Putamen (tissue), 1 donor: ENCODE data around the gene CCL26.
"Not testable (repeated sequence)": the region's sequence is repeated elsewhere in the genome, so short reads cannot be mapped to it uniquely, and the experiment has no call there.

Experiments
- DNase-seq: peaks from one replicate; pipeline ENCODE4 v3.0.0-alpha.2; 2016; ENCODE audit warnings: low spot score

The CCL26 gene

GRCh38 chr7:75792567-75792966, 20.6 kb upstream of the CCL26 start:
- DNase-seq, result not testable (repeated sequence)

DNA sequence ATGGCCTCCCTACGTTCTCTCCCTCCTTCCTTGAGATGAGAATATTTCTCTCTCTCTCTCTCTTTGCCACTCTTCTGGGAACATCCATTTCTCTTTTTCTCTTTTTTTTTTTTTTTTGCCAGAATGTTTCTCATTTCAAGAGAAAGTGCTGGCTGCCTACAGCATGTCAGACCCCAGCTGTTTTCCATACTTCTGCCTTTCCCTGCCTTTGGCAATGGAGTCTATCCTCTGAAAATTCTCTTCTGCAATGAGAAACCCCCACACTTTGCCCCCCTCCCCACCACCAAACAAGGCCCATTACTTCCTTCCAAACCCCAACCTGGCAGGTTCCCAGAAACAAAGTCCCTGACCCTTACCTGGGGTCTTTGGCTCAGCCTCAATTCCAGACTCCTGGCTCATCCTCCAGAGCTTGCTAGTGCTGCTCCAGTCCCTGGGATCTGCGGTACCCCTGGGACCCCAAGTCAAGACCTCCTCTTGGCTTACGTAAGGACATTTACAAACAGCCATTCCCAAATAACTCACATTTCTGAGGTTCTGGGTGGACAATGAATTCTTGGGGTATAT, 17.4 kb upstream of the CCL26 start:
- DNase-seq, result no peak

DNA sequence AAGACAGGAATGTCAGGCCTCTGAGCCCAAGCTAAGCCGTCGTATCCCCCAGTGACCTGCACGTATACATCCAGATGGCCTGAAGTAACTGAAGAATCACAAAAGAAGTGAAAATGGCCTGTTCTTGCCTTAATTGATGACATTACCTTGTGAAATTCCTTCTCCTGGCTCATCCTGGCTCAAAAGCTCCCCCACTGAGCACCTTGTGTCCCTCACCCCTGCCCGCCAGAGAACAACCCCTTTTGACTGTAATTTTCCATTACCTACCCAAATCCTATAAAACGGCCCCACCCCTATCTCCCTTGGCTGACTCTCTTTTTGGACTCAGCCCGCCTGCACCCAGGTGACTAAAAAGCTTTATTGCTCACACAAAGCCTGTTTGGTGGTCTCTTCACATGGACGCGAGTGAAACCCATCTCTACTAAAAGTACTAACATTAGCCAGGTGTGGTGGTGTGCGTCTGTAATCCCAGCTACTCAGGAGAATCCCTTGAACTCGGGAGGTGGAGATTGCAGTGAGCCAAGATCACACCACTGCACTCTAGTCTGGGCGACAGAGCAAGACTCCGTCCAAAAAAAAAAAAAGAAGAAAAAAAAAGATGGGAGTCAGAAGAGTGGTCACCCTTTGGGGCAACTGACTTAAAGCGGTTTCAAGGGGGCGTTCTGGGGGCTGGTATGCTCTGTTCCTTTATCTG, 16.3 kb upstream of the CCL26 start:
- not testable (repeated sequence) for DNase-seq

GRCh38 chr7:75783058-75783457, 11.0 kb upstream of the CCL26 start:
- DNase-seq, result not testable (repeated sequence)

DNA sequence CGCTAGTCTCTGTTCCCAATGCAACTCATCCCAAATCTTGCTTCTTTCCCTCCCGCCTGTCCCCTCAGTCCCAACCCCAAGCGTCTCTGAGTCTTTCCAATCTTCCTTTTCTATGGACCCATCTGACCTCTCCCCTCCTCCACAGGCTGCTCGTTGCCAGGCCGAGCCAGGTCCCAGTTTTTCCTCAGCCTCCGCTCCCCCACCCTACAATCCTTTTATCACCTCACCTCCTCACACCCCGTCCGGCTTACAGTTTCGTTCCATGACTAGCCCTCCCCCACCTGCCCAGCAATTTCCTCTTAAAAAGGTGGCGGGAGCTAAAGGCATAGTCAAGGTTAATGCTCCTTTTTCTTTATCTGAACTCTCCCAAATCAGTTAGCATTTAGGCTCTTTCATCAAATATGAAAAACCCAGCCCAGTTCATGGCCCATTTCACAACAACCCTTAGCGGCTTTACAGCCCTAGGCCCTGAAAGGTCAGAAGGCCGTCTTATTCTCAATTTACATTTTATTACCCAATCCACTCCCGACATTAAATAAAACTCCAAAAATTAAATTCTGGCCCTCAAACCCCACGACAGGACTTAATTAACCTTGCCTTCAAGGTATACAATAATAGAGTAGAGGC, 8.7 kb upstream of the CCL26 start:
- DNase-seq, result not testable (repeated sequence)

DNA sequence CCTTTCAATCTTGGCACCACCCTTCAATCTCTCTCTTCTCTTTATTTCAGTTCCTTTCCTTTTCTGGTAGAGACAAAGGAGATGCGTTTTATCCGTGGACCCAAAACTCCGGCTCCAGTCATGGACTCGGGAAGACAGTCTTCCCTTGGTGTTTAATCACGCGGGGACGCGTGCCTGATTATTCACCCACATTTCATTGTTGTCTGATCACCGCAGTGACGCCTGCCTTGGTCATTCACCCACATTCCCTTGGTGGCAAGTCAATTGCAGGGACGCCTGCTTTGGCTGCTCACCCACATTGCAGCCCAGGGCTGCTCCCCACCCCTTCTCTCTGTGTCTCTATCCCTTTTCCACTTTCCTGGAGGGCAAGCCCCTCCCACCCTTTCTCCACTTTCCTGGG, 7.5 kb upstream of the CCL26 start:
- not testable (repeated sequence) for DNase-seq

DNA sequence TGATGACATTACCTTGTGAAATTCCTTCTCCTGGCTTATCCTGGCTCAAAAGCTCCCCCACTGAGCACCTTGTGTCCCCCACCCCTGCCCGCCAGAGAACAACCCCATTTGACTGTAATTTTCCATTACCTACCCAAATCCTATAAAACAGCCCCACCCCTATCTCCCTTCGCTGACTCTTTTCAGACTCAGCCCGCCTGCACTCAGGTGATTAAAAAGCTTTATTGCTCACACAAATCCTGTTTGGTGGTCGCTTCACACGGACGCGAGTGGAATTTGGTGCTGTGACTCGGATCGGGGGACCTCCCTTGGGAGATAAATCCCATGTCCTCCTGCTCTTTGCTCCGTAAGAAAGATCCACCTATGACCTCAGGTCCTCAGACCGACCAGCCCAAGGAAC, 7.0 kb upstream of the CCL26 start:
- DNase-seq, result not testable (repeated sequence)

- DNase-seq, result no peak
Measured at GRCh38 chr7:75776295-75776971, 4.4 kb upstream of the CCL26 start.

GRCh38 chr7:75773958-75774357, 1.9 kb upstream of the CCL26 start:
- not testable (repeated sequence) for DNase-seq

DNA sequence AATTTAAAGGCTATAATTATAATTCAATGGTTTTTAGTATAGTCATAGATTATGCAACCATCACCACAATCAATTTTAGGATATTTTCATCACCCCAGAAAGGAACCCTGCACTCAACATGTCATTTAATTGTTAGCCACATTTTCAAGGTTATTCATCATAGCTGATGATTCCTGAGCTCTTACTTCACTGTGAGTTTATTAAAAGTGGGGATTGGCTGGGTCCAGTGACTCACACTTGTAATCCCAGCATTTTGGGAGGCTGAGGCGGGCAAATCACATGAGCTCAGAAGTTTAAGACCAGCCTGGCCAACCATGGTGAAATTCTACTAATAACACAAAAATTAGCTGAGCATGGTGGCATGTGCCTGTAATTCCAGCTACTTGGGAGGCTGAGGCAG, 787 bp downstream of the CCL26 start:
- no peak for DNase-seq

- peak; percentile 66 for DNase-seq
Measured at GRCh38 chr7:75762350-75762917, 9.6 kb downstream of the CCL26 start.

GRCh38 chr7:75761801-75762200, 10.2 kb downstream of the CCL26 start:
- DNase-seq, result not testable (repeated sequence)

GRCh38 chr7:75758491-75758890, 13.5 kb downstream of the CCL26 start:
- no peak for DNase-seq

DNA sequence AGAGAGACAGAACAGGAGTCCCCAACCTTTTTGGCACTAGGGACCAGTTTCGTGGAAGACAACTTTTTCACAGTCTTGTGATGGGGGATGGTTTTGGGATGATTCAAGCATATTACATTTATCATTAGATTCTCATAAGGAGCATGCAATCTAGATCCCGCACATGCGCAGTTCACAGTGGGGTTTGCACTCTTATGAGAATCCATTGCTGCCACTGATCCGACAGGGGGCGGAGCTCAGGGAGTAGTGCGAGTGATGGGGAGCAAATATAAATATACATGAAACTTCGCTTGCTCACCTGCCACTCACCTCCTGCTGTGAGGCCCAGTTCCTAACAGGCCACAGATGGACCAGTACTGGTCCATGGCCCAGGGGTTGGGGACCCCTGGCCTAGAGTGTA, 14.2 kb downstream of the CCL26 start:
- DNase-seq, result no peak

DNA sequence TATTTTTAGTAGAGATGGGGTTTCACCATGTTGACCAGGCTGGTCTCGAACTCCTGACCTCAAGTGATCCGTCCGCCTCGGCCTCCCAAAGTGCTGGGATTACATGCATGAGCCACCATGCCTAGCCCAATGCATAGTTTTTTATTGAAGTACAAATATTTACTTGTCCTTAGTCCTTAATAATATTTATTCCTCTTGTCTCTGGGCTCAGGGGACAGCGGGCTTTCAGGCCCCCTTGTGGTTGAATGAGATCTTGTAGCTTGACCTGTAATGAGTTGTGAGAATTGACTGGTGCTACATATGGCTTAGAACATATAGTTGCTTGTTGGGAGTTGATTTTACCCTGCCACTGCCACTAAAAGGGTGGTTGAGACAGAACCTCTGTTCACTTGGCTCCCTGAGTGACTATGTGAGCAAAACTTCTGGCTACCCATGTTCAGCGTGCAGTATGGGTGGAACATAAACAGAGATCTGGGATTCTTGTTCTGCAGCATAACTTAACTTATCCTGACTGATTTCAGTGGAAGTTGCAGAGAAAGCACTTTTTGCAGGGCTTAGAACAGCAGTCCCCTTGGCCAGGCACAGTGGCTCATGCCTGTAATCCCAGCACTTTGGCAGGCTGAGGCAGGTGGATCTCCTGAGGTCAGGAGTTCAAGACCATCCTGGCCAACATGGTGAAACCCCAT, 14.9 kb downstream of the CCL26 start:
- no peak for DNase-seq

GRCh38 chr7:75756206-75756990, 15.6 kb downstream of the CCL26 start:
- DNase-seq, result no peak

GRCh38 chr7:75743455-75743859, 28.6 kb downstream of the CCL26 start:
- no peak for DNase-seq

- DNase-seq, result peak; percentile 36
Measured at GRCh38 chr7:75740846-75741497, 31.0 kb downstream of the CCL26 start.

- no peak for DNase-seq
Measured at GRCh38 chr7:75739796-75740672, 32.0 kb downstream of the CCL26 start.
